Retinal pigment epithelial cell (primary cell): ENCODE data around the gene SLC15A4.

Experiments
- DNase-seq: peaks from one replicate; pipeline ENCODE4 v3.0.0-alpha.2; 2010; ENCODE audit warnings: low read depth
- H3K4me3 ChIP-seq: 2 replicates; pipeline ENCODE4 v1.5.1; 2011; ENCODE audit warnings: mild to moderate bottlenecking, low read length, control low read depth, moderate library complexity
- TF ChIP-seq, protein P1 (sequence below): conservative IDR thresholded peaks from 2 replicates; pipeline ENCODE4 v1.5.1; 2011; ENCODE audit warnings: low read depth, low read length, control low read depth, inconsistent platforms

The SLC15A4 gene

DNA sequence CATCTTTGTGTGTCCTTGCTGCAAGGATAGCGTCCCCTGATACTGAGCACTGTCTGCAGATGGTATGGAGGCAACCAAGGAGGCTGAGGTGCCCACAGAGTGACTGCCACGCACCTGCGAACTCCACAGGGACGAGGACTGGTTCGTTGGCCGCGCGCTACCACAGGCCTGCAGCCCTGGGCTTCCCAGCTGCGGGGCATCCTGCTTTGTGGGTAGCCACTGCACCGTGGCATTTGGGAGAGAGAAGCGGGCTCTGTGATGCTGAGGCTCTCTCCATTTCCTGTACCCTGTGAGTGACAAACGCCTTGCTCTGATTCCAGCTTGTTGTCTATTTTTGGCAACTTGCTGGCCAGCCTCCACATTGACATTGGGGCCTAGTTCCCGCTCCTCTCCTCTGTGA is 76.3 kb downstream of the SLC15A4 start:
- H3K4me3 ChIP-seq, result no peak overlapping the region
- TF ChIP-seq, protein P1, sequence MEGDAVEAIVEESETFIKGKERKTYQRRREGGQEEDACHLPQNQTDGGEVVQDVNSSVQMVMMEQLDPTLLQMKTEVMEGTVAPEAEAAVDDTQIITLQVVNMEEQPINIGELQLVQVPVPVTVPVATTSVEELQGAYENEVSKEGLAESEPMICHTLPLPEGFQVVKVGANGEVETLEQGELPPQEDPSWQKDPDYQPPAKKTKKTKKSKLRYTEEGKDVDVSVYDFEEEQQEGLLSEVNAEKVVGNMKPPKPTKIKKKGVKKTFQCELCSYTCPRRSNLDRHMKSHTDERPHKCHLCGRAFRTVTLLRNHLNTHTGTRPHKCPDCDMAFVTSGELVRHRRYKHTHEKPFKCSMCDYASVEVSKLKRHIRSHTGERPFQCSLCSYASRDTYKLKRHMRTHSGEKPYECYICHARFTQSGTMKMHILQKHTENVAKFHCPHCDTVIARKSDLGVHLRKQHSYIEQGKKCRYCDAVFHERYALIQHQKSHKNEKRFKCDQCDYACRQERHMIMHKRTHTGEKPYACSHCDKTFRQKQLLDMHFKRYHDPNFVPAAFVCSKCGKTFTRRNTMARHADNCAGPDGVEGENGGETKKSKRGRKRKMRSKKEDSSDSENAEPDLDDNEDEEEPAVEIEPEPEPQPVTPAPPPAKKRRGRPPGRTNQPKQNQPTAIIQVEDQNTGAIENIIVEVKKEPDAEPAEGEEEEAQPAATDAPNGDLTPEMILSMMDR, result no peak
- no peak for DNase-seq

DNA sequence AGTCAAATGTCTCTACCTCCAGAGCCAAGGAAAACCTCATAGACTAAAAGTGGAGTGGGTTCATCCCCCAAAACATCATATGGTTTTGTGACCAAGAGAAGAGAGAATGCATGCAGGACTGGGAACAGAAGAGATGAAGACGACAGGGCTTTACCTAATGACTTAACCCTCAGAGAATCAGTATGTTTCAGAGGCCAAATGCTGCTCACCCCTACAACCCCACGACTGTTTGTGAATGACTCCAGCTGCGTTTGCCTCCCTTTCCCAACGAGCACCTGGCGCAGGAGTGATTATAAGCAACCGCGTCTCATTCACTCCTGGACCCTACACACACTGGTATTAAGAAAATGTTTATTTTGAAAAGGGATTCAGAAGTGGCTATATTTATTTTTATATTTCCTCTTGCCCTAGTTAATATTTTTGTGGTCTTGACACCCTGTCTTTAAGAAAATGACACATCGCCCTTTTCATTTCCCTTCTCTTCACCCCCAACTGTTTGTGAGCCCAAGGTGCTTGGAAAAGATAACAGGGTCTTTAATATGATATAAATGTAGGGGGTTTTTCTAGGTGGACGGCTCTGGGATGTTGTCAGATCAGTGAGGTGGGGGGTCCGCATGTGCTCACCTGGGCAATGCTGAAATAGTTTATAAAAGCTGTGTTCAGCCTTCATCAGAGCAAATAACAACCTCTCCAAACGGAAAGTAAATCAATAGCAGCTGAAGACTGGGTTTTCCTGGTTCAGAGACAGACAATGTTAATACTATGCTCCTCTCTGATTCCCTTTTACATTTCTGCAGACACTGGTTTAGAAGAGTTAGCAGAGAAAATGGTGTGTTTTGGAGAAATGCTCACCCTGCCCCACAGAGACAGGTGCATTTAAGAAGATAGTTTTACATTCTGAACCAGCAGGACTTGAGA is 77.7 kb downstream of the SLC15A4 start:
- TF ChIP-seq, protein P1, result no peak
- no peak overlapping the region for H3K4me3 ChIP-seq
- no peak for DNase-seq

DNA sequence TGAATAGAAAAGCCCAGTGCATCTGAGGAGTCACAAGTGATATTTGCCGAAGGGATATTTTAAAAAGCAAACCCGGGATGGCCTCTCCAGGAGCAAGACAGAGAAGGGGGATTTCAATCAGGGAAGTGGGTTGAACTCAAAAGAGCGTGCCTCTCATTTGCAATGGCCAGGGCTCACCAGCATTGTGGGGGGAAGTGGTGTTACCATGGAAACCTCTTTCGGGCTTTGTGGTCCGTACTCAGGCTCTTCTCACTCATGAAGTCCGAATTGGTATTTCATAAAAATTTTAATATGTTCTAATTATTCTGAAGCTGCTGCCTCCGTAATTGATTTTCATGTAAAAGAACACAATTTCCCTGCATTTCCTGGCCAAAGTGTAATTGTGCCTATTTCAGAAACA is 79.8 kb downstream of the SLC15A4 start:
- TF ChIP-seq, protein P1, result no peak
- H3K4me3 ChIP-seq, result no peak overlapping the region
- DNase-seq, result no peak
